CD4-positive, alpha-beta T cell treated with Interleukin-4 for 1 hour (primary cell): ENCODE results near the gene RAD51B.
"Not testable (repeated sequence)": the region's sequence is repeated elsewhere in the genome, so short reads cannot be mapped to it uniquely, and the experiment has no call there.

Source experiments
- DNase-seq, 2 donors: peaks; one replicate each; pipeline ENCODE4 v3.0.0-alpha.2; 2020 to 2022

RAD51B gene

DNA sequence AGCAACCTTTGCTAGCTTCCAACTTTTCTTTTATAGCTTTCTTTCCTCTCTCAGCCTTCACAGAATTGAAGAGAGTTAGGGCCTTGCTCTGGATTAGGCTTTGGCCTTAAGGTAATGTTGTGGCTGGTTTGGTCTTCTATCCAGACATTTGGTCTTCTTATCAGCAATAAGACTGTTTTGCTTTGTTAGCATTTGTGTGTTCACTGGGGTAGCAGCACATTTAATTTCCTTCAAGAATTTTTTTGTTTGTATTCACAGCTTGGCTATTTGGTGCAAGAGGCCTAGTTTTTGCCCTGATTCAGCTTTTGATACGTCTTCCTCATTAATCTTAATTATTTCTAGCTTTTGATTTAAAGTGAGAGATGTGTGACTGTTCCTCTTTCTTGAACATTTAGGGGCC is 130.8 kb downstream of the RAD51B start:
- no peak for DNase-seq

DNA sequence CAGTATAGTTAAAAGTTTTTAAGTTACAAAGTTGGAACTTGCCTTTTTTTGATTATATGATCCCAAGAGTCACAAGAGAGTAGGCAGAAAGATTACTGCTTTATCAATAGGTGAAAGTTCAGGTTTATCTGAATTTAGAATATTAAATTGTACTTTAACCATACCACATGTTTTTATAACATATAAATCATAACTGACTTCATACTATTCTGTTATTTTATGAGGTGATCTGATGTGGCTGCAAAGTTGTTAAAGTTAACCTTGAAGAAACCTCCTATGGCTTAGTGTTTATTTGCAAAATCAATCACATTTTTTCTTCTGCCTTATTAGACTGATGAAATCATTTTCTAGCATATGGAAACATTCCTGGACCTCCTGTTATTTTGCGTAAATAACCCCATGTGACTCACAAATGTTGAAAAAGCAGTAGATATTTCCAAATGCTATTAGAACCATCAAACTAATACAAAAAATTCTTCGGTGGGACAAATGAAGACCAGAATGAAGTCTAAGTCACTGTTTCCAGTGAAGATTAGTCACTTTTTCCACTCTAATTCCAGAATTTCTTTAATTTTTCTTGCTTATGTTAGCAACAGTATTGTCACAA is 132.1 kb downstream of the RAD51B start:
- no peak for DNase-seq

DNA sequence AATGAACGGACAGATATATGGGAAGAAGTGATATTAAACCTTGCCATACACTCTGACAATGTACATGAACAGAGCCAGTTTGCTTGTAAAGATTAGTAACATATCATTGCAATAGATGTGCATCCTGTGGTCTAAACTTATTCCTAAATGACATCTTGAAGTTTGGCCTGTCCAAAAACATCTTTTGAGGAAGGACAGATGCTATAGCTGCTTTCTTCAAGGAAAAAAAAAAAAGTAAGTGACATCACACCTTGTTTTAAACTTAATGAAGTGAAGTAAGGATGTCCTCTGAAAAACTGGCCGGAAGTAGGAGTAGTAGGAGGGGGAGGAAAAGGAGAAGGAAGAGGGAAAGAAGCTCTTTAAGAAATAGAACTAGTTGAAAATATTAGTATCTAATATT is 132.8 kb downstream of the RAD51B start:
- DNase-seq = no peak

DNA sequence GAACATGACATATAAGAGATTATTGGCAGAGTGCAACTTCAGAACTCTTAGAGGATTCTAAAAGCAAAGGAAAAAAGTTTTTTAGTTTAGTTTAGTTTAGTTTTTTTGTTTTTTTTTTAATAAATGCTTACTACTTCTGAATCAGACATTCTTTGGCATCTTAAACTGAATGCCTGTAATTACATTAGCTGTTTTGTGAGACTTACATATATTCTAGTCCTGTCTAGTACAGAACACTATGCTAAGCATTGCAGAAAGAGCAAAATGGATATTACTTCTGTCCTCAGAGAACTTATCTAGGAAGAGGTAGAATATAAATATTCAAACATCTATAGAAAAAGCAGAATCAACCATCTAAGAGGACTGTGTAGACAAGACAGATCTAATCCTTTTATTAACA is 133.2 kb downstream of the RAD51B start:
- DNase-seq = no peak

- no peak for DNase-seq
These were observed 135.7 kb downstream of the RAD51B start for GRCh38 chr14:67955261-67955660.

GRCh38 chr14:67957946-67958345 is 138.4 kb downstream of the RAD51B start:
- no peak for DNase-seq

- no peak for DNase-seq
These were observed 142.1 kb downstream of the RAD51B start for GRCh38 chr14:67961676-67962075.

DNA sequence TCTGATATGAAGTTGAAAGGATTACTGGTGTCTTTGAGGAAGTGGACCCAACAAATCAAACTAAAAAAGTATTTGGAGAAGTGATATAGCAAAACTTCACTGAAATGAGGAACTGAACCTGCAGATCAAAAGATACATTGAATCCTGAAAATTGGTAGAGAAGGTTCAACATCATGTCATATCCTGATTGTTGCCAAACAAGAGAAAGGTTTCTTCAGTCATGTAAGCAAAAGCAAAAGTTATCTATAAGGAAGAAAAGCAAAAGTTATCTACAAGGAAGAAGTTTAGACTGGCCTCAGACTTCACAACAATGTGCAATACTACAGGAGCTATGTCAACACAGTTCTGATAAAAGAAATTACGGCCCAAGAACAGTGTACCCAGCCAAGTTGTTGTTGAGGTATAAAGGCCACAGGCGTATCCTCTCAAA is 142.7 kb downstream of the RAD51B start:
- peak in 1 of 2 donors; percentile 13 for DNase-seq

DNA sequence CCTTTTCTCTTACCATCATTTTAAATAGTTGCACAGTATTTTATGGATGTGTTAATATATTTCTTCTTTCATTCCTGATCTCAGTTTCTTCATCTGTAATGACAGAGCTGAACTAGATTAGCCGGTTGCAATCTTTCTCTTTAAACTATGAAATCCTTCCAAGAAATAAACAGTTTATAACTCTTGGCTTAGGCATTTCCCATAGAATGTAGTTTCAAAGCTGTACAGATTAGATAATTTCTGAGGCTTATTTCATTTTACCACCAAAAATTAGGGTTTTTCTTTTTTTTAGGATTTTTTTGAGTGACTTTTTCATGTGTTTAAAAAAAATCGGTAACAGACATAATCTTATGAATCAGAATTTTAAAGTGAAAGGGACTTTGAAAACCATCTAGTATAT is 144.0 kb downstream of the RAD51B start:
- DNase-seq = no peak

- DNase-seq = no peak
These were observed 144.6 kb downstream of the RAD51B start for GRCh38 chr14:67963960-67964812.

DNA sequence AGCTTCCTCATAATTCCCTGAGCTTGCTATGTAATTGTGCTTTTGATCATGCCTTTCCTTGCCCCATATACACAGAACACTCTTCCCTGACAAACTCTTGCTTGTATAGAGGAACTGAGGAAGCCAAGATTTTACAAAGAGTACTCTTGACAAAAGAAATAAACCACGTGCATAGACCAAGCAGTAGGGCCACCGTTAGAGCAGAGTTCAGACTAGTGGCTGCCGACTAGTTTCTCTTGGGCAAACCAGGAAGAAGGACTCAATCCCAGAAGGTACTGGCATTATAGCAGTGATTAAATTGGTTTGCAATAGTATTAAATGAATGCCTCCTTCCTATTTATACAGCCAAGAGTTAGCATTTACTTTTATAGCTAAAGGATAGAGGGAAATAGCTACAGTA is 146.1 kb downstream of the RAD51B start:
- DNase-seq = no peak

DNA sequence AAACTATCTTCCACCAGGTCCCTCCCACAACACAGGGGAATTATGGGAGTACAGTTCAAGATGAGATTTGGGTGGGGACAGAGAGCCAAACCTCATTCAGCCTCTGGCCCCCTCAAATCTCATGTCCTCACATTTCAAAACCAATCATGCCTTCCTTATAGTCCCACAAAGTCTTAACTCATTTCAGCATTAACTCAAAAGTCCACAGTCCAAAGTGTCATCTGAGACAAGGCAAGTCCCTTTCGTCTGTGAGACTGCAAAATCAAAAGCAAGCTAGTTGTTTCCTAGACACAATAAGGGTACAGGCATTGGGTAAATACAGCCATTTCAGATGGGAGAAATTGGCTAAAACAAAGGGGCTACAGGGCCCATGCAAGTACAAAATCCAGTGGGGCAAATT is 147.6 kb downstream of the RAD51B start:
- no peak for DNase-seq

DNA sequence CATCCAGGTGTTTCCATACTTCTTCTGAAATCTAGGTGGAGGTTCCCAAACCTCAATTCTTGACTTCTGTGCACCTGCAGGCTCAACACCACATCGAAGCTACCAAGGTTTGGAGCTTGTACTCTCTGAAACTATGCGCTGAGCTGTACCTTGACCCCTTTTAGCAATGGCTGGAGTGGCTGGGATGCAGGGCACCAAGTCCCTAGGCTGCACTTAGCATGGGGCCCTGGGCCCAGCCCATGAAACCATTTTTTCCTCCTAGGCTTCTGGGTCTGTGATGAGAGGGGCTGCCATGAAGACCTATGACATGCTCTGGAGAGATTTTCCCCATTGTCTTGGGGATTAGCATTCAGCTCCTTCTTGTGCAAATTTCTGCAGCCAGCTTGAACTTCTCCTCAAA is 148.4 kb downstream of the RAD51B start:
- not testable (repeated sequence) for DNase-seq

DNA sequence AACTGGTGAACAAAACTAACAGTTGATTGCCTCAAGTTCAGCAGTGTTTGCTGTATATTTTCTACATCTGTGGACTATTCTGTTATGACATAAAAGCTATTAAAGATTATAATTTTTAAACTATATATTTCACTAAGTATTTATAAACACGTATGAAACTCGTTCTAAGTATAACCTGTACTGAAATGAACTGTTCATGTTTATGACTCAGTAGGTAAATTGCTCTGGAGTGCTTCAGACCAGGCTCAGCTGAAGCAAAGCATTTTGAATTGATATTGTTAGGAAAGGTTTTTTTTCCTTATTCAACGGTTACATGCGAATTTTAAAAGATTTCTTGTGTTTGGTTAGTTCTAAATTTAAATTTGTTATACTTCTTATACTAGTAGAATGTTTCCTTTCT is 151.3 kb downstream of the RAD51B start:
- no peak for DNase-seq

DNA sequence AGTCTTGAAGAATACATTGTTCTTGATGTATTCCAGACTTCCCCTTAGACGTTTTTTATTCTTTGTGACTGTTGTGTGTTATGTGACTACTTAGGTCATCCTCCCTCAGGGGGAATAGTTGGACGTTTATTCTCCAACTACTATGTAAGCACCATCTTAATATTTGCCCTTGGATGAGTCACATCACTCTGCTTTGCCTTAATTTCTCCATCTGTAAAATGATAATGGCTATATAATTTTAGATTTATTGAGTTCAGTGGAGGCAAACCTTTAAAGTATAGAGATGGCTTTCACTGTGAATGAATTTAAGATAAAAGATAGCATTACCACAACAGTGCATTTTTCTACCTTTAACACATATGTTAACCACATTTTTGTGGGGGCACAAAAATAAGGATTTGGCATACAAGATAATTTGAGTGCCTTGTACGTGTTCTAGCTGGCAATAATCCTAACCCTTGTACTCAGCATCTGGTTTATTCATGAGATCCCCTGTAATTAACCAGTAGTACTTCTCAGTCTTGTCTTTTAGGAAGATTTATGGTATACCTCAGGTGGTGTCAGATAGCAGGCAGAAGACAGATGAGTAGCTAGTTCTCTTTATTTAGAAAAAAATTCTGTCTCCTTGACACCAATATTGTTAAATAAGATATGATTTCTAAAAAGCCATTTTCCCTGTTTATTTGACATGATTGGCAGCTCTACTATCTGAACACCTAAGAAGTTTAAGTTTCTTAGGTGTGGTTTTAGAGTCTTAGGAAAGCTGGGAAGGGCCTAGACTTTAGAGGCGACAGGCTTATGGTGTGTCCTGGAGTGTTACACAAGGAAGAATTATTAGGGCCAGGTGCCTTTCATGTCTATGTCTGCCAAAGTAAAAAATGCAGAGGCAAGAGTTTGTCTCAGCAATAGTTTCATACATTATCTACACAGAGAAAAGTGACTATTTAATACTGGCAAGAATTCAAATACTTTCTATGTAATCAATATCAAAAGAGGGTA is 152.3 kb downstream of the RAD51B start:
- no peak for DNase-seq

DNA sequence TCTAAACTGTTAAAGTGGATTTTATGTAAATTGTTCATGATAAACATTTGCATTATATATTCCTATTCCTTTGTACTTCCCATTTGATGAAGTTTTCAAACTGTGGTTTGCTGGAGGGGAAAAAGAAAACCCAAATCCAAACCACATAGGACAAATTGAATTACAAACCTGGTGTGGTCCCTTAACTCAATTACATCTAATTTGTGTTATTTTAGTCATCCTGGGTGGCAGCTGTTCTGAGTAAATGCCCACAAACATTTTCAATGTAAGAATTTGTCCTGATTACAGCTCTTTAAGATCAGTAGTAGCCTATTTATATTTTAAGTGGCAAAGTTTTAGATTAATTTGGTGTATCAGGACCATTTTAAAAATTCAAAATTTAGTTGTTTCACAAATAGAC is 153.9 kb downstream of the RAD51B start:
- DNase-seq = no peak

- DNase-seq = no peak
These were observed 155.9 kb downstream of the RAD51B start for GRCh38 chr14:67975470-67975869.

DNA sequence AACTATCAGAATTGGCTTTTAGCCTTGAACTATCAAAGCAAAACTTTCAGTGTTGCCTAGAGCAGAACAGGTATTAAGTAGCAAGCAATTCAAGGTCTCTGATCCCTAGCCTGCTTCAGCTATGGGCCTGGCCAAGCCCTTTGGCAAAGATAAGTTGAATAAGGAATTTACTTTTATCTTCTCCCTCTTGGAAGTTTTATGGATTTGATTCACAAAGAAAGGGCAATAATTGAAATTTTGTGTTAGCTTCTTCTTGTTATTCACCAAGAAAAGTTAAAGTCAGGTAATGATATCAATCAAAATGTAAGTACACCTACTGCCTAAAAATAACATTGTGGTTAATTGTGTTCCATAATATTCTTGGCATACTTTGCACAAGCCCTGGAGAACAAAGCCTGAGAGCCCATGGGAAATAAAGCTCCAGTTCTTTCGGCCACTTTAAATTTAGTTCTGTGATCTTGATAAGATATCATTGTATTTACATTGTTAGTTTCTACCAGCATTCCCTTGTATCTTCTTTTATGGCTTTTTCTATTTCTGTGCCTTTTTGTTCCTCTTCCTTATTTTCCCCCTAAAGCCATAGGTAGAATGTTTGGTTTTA is 158.0 kb downstream of the RAD51B start:
- no peak for DNase-seq

DNA sequence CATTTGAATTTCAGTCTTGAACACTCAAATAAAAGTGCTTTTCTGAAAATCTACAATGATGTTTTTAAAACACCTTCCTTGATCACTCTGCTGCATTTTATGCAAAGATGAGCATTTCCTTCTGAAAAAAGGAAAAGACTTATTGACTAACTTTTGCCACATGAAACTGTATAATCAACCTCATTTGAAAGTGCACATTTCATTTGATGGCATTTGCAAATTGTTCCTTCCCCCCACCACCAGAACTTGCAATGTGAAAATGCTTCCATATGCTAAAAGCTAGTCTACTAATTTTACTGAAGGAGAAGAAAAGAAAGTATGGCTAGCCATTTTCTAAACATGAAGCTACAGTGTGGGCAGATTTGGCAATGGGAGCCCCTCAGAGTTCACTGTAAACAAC is 159.2 kb downstream of the RAD51B start:
- no peak for DNase-seq

GRCh38 chr14:67982711-67983608 is 163.4 kb downstream of the RAD51B start:
- no peak for DNase-seq

DNA sequence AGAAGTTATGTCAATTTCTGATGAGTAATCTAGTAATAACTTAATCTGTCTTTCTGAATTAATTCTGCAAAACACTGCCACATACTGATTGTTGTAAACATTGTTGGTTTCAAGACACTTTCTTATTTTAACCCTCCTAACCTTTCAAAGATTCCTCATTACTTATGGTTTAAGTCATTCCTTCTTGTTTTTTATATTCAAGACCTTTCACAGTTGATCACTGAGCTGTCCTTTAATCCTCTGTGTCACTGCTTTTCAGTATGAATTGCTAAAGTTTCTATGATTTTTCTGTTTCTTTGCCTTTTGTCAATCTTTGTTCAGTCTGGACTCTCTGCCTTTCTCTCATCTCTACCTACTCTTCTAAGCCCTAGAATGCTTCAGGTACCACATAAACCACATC is 164.7 kb downstream of the RAD51B start:
- no peak for DNase-seq
